ENCODE data around the gene FAM83B. TPM values are rescaled to one million over a fixed set of nuclear protein-coding genes. Genes with fewer than 3 reads are reported as not detected.
A peak's percentile ranks its signal among the peaks of the same experiment; 100 is the strongest.

The FAM83B gene
- total and polyA plus RNA-seq, 2 of the 13 experiments (the other 11 are each of a cell fraction or from before 2014, with no cell fraction given), result not detected

DNA sequence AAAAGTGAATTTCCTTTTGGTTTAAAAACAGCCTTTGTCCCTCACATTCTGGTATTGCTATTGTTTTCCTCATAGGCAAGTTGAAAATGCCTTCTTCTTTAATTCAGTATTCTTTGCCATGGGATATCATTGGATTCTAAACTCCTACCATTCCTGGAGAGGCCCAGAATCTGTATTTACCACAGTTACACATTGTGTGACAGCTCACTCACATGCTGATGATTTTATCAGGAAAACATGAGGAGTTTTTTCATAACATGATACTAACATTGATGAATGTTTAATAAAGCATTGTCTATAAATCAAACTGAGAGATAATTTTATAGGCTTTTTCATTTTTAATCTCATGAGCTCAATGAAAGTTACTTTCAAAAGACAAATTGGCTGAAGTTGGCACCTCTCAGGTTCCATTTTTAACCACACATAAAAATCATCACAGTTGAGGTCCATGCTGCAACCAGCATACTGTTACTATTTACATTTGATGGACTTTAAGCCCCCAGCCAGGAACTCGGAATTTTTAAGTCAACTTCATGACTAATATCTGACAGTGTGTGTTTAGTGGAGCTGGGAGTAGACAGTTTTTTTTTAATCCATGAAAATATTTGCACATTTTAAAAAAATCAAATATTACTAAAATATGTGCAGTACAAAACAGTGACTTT lies 82.8 kb downstream of the FAM83B start (continued):
- TF ChIP-seq SOX13 (IDR thresholded peaks at IDR 0.05) (0 out of 2 replicates have a peak, but pooled peaks have one; percentile 23), SOX13 (CRISPR knock-in tag; conservative IDR thresholded peaks at IDR 0.05 in 1 of 2, IDR thresholded peaks at IDR 0.05 in 1 of 2) (peak in 1 of 2 experiments; percentile 76; a peak in 2 of 4 replicates), ZNF431 (CRISPR knock-in tag; IDR thresholded peaks at IDR 0.05; ENCODE audit: borderline replicate concordance, low read depth) (no peak), TCF7 (IDR thresholded peaks at IDR 0.05; ENCODE audit: low read depth) (peak; percentile 49; the same call in 1 of the 2 replicates), ZNF362 (CRISPR knock-in tag; IDR thresholded peaks at IDR 0.05; ENCODE audit: borderline replicate concordance) (peak; percentile 83; the same call in 1 of the 2 replicates), MIER2 (CRISPR knock-in tag; IDR thresholded peaks at IDR 0.05) (peak; percentile 49; the same call in 1 of the 2 replicates), ERF (CRISPR knock-in tag; IDR thresholded peaks at IDR 0.05) (0 out of 2 replicates have a peak, but pooled peaks have one; percentile 58), NKX3-1 (CRISPR knock-in tag; IDR thresholded peaks at IDR 0.05) (peak; percentile 30; the same call in 1 of the 2 replicates), ATF4 (CRISPR knock-in tag; IDR thresholded peaks at IDR 0.05) (no peak), ATF3 (CRISPR knock-in tag; IDR thresholded peaks at IDR 0.05) (0 out of 2 replicates have a peak, but pooled peaks have one; percentile 41), KDM4B (CRISPR knock-in tag; IDR thresholded peaks at IDR 0.05) (no peak), FOSL2 (CRISPR knock-in tag; IDR thresholded peaks at IDR 0.05) (peak; percentile 90), ASH2L (IDR thresholded peaks at IDR 0.05; ENCODE audit: insufficient read length, low read depth, low read length) (peak; percentile 99), ZNF678 (CRISPR knock-in tag; IDR thresholded peaks at IDR 0.05) (no peak), ZSCAN30 (CRISPR knock-in tag; IDR thresholded peaks at IDR 0.05) (no peak), HNRNPK (IDR thresholded peaks at IDR 0.05; ENCODE audit: low read depth, low read length, poor library complexity, severe bottlenecking) (no peak), ZNF564 (CRISPR knock-in tag; IDR thresholded peaks at IDR 0.05) (no peak), MBD4 (IDR thresholded peaks at IDR 0.05; ENCODE audit: borderline replicate concordance, low read length) (peak; percentile 78; the same call in 1 of the 2 replicates), KDM6A (CRISPR knock-in tag; IDR thresholded peaks at IDR 0.05; ENCODE audit: low read depth) (peak; percentile 94), HNF4G (IDR thresholded peaks at IDR 0.05; ENCODE audit: borderline replicate concordance, low read depth, low read length) (peak; percentile 93), HNF4G (CRISPR knock-in tag; IDR thresholded peaks at IDR 0.05; ENCODE audit: borderline replicate concordance, low read depth) (peak; percentile 59; the same call in 1 of the 2 replicates), MXI1 (IDR thresholded peaks at IDR 0.05; ENCODE audit: borderline replicate concordance, low read depth, low read length) (no peak), HOXA5 (CRISPR knock-in tag; IDR thresholded peaks at IDR 0.05) (peak; percentile 35; the same call in 1 of the 2 replicates), ZMAT3 (CRISPR knock-in tag; conservative IDR thresholded peaks at IDR 0.05) (no peak), NFKBIZ (CRISPR knock-in tag; IDR thresholded peaks at IDR 0.05) (no peak), RBFOX2 (IDR thresholded peaks at IDR 0.05; ENCODE audit: low read depth, low read length) (no peak), JUND (CRISPR knock-in tag; IDR thresholded peaks at IDR 0.05) (no peak)
- TF ChIP-seq, protein P1, sequence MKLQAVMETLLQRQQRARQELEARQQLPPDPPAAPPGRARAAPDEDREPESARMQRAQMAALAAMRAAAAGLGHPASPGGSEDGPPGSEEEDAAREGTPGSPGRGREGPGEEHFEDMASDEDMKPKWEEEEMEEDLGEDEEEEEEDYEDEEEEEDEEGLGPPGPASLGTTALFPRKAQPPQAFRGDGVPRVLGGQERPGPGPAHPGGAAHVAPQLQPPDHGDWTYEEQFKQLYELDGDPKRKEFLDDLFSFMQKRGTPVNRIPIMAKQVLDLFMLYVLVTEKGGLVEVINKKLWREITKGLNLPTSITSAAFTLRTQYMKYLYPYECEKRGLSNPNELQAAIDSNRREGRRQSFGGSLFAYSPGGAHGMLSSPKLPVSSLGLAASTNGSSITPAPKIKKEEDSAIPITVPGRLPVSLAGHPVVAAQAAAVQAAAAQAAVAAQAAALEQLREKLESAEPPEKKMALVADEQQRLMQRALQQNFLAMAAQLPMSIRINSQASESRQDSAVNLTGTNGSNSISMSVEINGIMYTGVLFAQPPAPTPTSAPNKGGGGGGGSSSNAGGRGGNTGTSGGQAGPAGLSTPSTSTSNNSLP (IDR thresholded peaks at IDR 0.05; ENCODE audit: low read depth, low read length), result peak; percentile 95

All from HepG2 (cell line).